WI38 (cell line): ENCODE data around the gene KLRF2.

Experiments
- H3K4me3 ChIP-seq: 2 replicates; pipeline ENCODE4 v1.5.1; 2011; ENCODE audit warnings: low read depth, mild to moderate bottlenecking, control low read depth, low read length
- CTCF ChIP-seq: IDR thresholded peaks from 2 replicates; pipeline ENCODE4 v1.5.1; 2012; ENCODE audit warnings: low read depth, mild to moderate bottlenecking, control low read depth, low read length

Gene KLRF2

GRCh38 chr12:9906873-9907272 is 25.6 kb downstream of the KLRF2 start:
- H3K4me3 ChIP-seq: no peak overlapping the region
- TF ChIP-seq CTCF: no peak

- no peak for TF ChIP-seq CTCF
- no peak overlapping the region for H3K4me3 ChIP-seq
These were observed 26.5 kb downstream of the KLRF2 start for GRCh38 chr12:9907769-9908168.

DNA sequence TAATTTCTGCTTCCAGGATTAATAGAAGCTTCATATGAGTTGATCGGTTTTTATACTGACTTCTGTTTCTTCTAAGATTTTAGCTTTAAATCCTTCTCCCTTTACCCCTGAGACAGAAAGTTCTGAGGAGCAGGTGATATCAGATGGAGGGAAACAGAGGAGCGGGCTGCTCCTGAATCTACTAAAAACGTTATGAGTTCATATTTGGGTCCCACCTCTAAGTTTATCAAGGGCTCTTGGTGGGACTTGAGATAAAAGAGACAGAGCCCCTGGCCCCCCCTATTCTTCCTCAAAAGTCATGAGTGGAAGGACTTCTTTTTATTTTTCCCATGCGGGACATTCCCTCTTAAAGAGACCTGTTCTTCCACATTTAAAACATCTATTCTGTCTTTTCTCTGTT is 27.1 kb downstream of the KLRF2 start:
- TF ChIP-seq CTCF: no peak

GRCh38 chr12:9909724-9910123 is 28.4 kb downstream of the KLRF2 start:
- H3K4me3 ChIP-seq: no peak overlapping the region
- TF ChIP-seq CTCF: no peak

More for the DNA sequence above, 27.1 kb downstream of the KLRF2 start:
- H3K4me3 ChIP-seq: no peak overlapping the region

DNA sequence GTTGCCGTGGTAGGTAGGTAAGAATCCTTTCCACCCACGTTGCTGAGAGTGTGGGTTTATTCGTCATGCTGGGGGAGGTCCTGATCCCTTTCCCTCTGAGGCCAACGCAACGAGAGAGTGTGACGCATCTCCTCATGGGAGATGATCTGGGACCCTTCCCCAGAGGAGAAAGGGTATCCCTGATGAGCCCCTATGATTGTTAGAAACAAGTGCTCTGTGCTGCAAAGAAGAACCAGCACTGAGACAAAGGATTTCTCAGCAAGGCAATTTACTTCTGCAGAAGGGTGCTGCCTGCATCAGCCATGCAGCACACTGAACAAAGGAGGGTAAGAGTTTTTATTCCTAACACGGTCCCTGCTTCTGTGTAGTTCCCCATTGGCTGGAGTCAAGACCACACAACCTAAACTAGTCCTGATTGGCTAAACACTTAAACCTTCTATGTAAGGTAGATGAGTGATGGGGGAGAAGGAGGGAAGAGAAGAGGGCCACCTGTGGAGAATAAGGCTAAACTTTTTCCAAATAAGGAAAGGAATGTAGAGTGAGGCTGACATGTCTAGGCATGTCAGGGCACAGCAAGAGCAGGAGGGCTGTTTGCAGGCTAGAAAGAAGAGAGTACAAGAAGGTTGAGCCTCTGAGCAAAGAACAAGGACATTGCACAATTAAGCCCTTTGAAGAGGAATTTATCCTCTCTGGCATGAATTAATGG is 29.6 kb downstream of the KLRF2 start:
- no peak overlapping the region for H3K4me3 ChIP-seq
- TF ChIP-seq CTCF: no peak

- no peak for TF ChIP-seq CTCF
- no peak overlapping the region for H3K4me3 ChIP-seq
These were observed 30.4 kb downstream of the KLRF2 start for GRCh38 chr12:9911708-9912107.

GRCh38 chr12:9919443-9919842 is 38.2 kb downstream of the KLRF2 start:
- no peak for TF ChIP-seq CTCF
- H3K4me3 ChIP-seq: no peak overlapping the region
